Prostate gland (tissue), 2 donors: Measurements from ENCODE around the gene PIPOX. TPM values are rescaled to one million over a fixed set of nuclear protein-coding genes. Genes with fewer than 3 reads are reported as not detected.

Experiments used
- DNase-seq: peaks from one replicate; pipeline ENCODE4 v3.0.0-alpha.2; 2019; ENCODE audit warnings: low spot score
- H3K27ac ChIP-seq, 2 donors: fragments of 200-600 bp; sonication (generic); 2 replicates each; pipeline ENCODE4 v1.5.1; 2017 to 2019
- H3K27me3 ChIP-seq: fragments of 200-600 bp; sonication (generic); replicated peaks from 2 replicates; pipeline ENCODE4 v1.5.1; 2019; ENCODE audit not compliant: insufficient read depth
- H3K36me3 ChIP-seq, 2 donors: fragments of 200-600 bp; sonication (generic); 1 replicate in 1 of 2; 2 replicates in 1 of 2; pipeline versions ENCODE4 v1.5.1 to v1.8.1; 2017 to 2019
- H3K4me1 ChIP-seq: fragments of 200-600 bp; sonication (generic); replicated peaks from 2 replicates; pipeline ENCODE4 v1.5.1; 2019
- H3K4me3 ChIP-seq, 2 donors: fragments of 200-600 bp; sonication (generic); 2 replicates each; pipeline ENCODE4 v1.5.1; 2017 to 2019
- H3K9me3 ChIP-seq: fragments of 200-600 bp; sonication (generic); 2 replicates; pipeline ENCODE4 v1.5.1; 2017
- CTCF ChIP-seq, 4 experiments: fragments of 200-600 bp in 2 of 4; fragments of 450-650 bp in 2 of 4; sonication (generic) in 2 of 4; IDR thresholded peaks; 1 replicate in 3 of 4; 2 replicates in 1 of 4; pipeline ENCODE4 v1.5.1; 2016 to 2019; ENCODE audit warnings: antibody characterized with exemption in 4 of 4, mild to moderate bottlenecking in 2 of 4, moderate library complexity in 2 of 4
- POLR2A ChIP-seq: fragments of 450-650 bp; IDR thresholded peaks from one replicate; pipeline ENCODE4 v1.6.1; 2016; ENCODE audit warnings: antibody characterized with exemption, mild to moderate bottlenecking
- POLR2AphosphoS5 ChIP-seq: sonication (generic); formaldehyde crosslinking; IDR thresholded peaks from one replicate; pipeline ENCODE4 v1.6.1; 2017; ENCODE audit warnings: antibody characterized with exemption
- WGBS: methylation state at CpG from one replicate; pipeline ENCODE4 v1.1.5; 2018; 5-methylcytosine and 5-hydroxymethylcytosine counted together
- intact Hi-C: fragments of 100-400 bp; cut with DNase I; formaldehyde crosslinking; loops from one replicate; pipeline ENCODE4 v1.14.2; 2022
- total RNA-seq, 2 donors: library from RNA; depleted of rRNA; stranded (reverse); fragments of >200 nt; gene quantifications; one replicate each; pipeline ENCODE4 v1.1.0, GENCODE V29; 2016

PIPOX gene
- total RNA-seq, 2 donors from 2014 or later, result 3.1 to 6.2 TPM

- H3K27ac ChIP-seq, result no peak overlapping the region
These were observed 24.0 kb upstream of the PIPOX start for GRCh38 chr17:29018788-29019474.

GRCh38 chr17:29019475-29020181, 23.3 kb upstream of the PIPOX start:
- H3K4me1 ChIP-seq, result peaks cover 2% of the 10 kb centered on the region
- no peak for DNase-seq
- intact Hi-C loops, result no loop called here
- H3K27me3 ChIP-seq, result peaks cover 2% of the 10 kb centered on the region
- H3K9me3 ChIP-seq, result no peaks in the 10 kb centered on the region
- WGBS, result 9% methylated on average over 39 of the region's 39 CpGs
- TF ChIP-seq POLR2AphosphoS5, result no peak
- no peak for TF ChIP-seq POLR2A
- TF ChIP-seq CTCF (IDR thresholded peaks at IDR 0.05), result no peak
- no peaks in the 10 kb centered on the region for H3K36me3 ChIP-seq
- no peak overlapping the region for H3K4me3 ChIP-seq
- no peak overlapping the region for H3K27ac ChIP-seq

More at GRCh38 chr17:29018788-29019474, 24.0 kb upstream of the PIPOX start:
- no peak overlapping the region for H3K4me3 ChIP-seq
- H3K36me3 ChIP-seq, result no peaks in the 10 kb centered on the region
- H3K9me3 ChIP-seq, result no peaks in the 10 kb centered on the region
- 61% methylated on average over 6 of the region's 6 CpGs for WGBS
- peaks cover 2% of the 10 kb centered on the region for H3K4me1 ChIP-seq
- intact Hi-C loops, result no loop called here
- DNase-seq, result no peak
- no peak for TF ChIP-seq POLR2AphosphoS5
- TF ChIP-seq POLR2A, result no peak
- TF ChIP-seq CTCF (IDR thresholded peaks at IDR 0.05), result no peak
- H3K27me3 ChIP-seq, result peaks cover 2% of the 10 kb centered on the region

- no peak for TF ChIP-seq POLR2A
- TF ChIP-seq CTCF (IDR thresholded peaks at IDR 0.05), result no peak
- no peak for TF ChIP-seq POLR2AphosphoS5
- Histone ChIP-seq H3K4me1 (peaks cover 2% of the 10 kb centered on the region), H3K36me3 (no peaks in the 10 kb centered on the region), H3K4me3 (no peak overlapping the region), H3K27me3 (peaks cover 2% of the 10 kb centered on the region), H3K9me3 (no peaks in the 10 kb centered on the region), H3K27ac (no peak overlapping the region)
- WGBS, result 76% methylated on average over 8 of the region's 8 CpGs
- no peak for DNase-seq
- intact Hi-C loops, result no loop called here
These were observed 22.4 kb upstream of the PIPOX start for GRCh38 chr17:29020576-29020975.

- intact Hi-C loops, result no loop called here
- Histone ChIP-seq H3K4me1 (peaks cover 2% of the 10 kb centered on the region), H3K4me3 (no peak overlapping the region), H3K27ac (no peak overlapping the region), H3K36me3 (no peaks in the 10 kb centered on the region), H3K9me3 (no peaks in the 10 kb centered on the region), H3K27me3 (peaks cover 2% of the 10 kb centered on the region)
- WGBS, result 82% methylated on average over 7 of the region's 7 CpGs
- no peak for DNase-seq
- TF ChIP-seq POLR2AphosphoS5, result no peak
These were observed 21.7 kb upstream of the PIPOX start for GRCh38 chr17:29021226-29021625.

GRCh38 chr17:29022074-29022473, 20.9 kb upstream of the PIPOX start:
- H3K27me3 ChIP-seq, result peaks cover 2% of the 10 kb centered on the region
- no peak overlapping the region for H3K4me3 ChIP-seq
- WGBS, result 85% methylated on average over 7 of the region's 7 CpGs
- peaks cover 2% of the 10 kb centered on the region for H3K4me1 ChIP-seq
- no peak overlapping the region for H3K27ac ChIP-seq
- no peak for DNase-seq
- H3K36me3 ChIP-seq, result no peaks in the 10 kb centered on the region
- no peak for TF ChIP-seq POLR2A
- no peak for TF ChIP-seq POLR2AphosphoS5
- TF ChIP-seq CTCF (IDR thresholded peaks at IDR 0.05), result no peak
- intact Hi-C loops, result no loop called here
- no peaks in the 10 kb centered on the region for H3K9me3 ChIP-seq
